Ureter (tissue), 1 donor: ENCODE results near the gene FCRL1. TPM values are rescaled to one million over a fixed set of nuclear protein-coding genes. Genes with fewer than 3 reads are reported as not detected.

ENCODE experiments used
- DNase-seq: peaks from one replicate; pipeline ENCODE4 v3.0.0-alpha.2; 2020; ENCODE audit warnings: low spot score
- total RNA-seq: library from RNA; stranded (reverse); gene quantifications from one replicate; pipeline ENCODE4 v1.2.4, GENCODE V29; 2023
- donor health status: DM: yes; HTN: yes; CAD: no.

FCRL1 gene
- total RNA-seq, 1 donor from 2014 or later, result 0.21 TPM

- no peak for DNase-seq
These were observed 16.1 kb downstream of the FCRL1 start for GRCh38 chr1:157803851-157804250.

- DNase-seq, result no peak
These were observed 19.9 kb downstream of the FCRL1 start for GRCh38 chr1:157799996-157800395.

- no peak for DNase-seq
These were observed 21.7 kb downstream of the FCRL1 start for GRCh38 chr1:157798211-157798610.

GRCh38 chr1:157785248-157785647 is 34.7 kb downstream of the FCRL1 start:
- no peak for DNase-seq

- DNase-seq, result no peak
These were observed 35.1 kb downstream of the FCRL1 start for GRCh38 chr1:157784801-157785200.

GRCh38 chr1:157782931-157783330 is 37.0 kb downstream of the FCRL1 start:
- DNase-seq, result no peak

GRCh38 chr1:157781048-157781447 is 38.9 kb downstream of the FCRL1 start:
- DNase-seq, result no peak

GRCh38 chr1:157776971-157777391 is 42.9 kb downstream of the FCRL1 start, which contains the start of gene FCRL2:
FCRL2 (minus strand) TSS chr1:157777132; CDS start chr1:157777073, 59 bp downstream.
- no peak for DNase-seq

- DNase-seq, result no peak
These were observed 44.6 kb downstream of the FCRL1 start for GRCh38 chr1:157775101-157775870.

GRCh38 chr1:157774412-157774811 is 45.5 kb downstream of the FCRL1 start:
- DNase-seq, result no peak

GRCh38 chr1:157773493-157774350 is 46.2 kb downstream of the FCRL1 start:
- DNase-seq, result no peak

GRCh38 chr1:157771661-157772425 is 48.1 kb downstream of the FCRL1 start:
- DNase-seq, result no peak

GRCh38 chr1:157770442-157771043 is 49.4 kb downstream of the FCRL1 start:
- no peak for DNase-seq

GRCh38 chr1:157766792-157767191 is 53.1 kb downstream of the FCRL1 start:
- no peak for DNase-seq

GRCh38 chr1:157758018-157758417 is 61.9 kb downstream of the FCRL1 start:
- DNase-seq, result no peak

GRCh38 chr1:157753611-157754010 is 66.3 kb downstream of the FCRL1 start:
- no peak for DNase-seq

- DNase-seq, result no peak
These were observed 68.6 kb downstream of the FCRL1 start for GRCh38 chr1:157751283-157751682.

GRCh38 chr1:157748262-157748817 is 71.6 kb downstream of the FCRL1 start:
- no peak for DNase-seq
